Measurements from ENCODE around the gene SLC35A2.
A peak's percentile ranks its signal among the peaks of the same experiment; 100 is the strongest.

SLC35A2 gene

GRCh38 chrX:48927123-48927522, 15.7 kb upstream of the SLC35A2 start:
- DNase-seq: no peak

GRCh38 chrX:48924270-48924669, 12.8 kb upstream of the SLC35A2 start:
- DNase-seq: no peak

GRCh38 chrX:48923771-48924170, 12.3 kb upstream of the SLC35A2 start:
- DNase-seq: no peak

GRCh38 chrX:48920718-48921104, 9.3 kb upstream of the SLC35A2 start:
- DNase-seq: no peak

GRCh38 chrX:48919947-48920717, 8.7 kb upstream of the SLC35A2 start:
- no peak for DNase-seq

GRCh38 chrX:48919360-48919841, 8.0 kb upstream of the SLC35A2 start:
- DNase-seq: no peak

GRCh38 chrX:48918643-48919340, 7.3 kb upstream of the SLC35A2 start, which contains the start of gene PIM2:
TSS of gene PIM2 (minus strand) at chrX:48919024. CDS start at chrX:48918834, 190 bp downstream.
- peak; percentile 86 to 90 for DNase-seq

- DNase-seq: no peak
Measured at GRCh38 chrX:48918301-48918642, 6.8 kb upstream of the SLC35A2 start.

- peak; percentile 76 for DNase-seq
Measured at GRCh38 chrX:48917139-48918001, 5.9 kb upstream of the SLC35A2 start.

- no peak for DNase-seq
Measured at GRCh38 chrX:48914593-48915493, 3.4 kb upstream of the SLC35A2 start.

GRCh38 chrX:48913605-48914366, 2.3 kb upstream of the SLC35A2 start:
- no peak for DNase-seq

GRCh38 chrX:48910926-48911411, 477 bp downstream of the SLC35A2 start:
- no peak for DNase-seq

GRCh38 chrX:48909703-48910294, 1.6 kb downstream of the SLC35A2 start:
- no peak for DNase-seq

GRCh38 chrX:48908600-48908999, 2.8 kb downstream of the SLC35A2 start:
- DNase-seq: no peak

- DNase-seq: no peak
Measured at GRCh38 chrX:48905090-48905790, 6.2 kb downstream of the SLC35A2 start.

GRCh38 chrX:48904626-48905025, 6.8 kb downstream of the SLC35A2 start:
- no peak for DNase-seq

- no peak for DNase-seq
Measured at GRCh38 chrX:48904180-48904579, 7.3 kb downstream of the SLC35A2 start.

GRCh38 chrX:48903290-48903689, 8.2 kb downstream of the SLC35A2 start:
- DNase-seq: no peak

GRCh38 chrX:48902776-48903175, 8.7 kb downstream of the SLC35A2 start:
- no peak for DNase-seq

- DNase-seq: no peak
Measured at GRCh38 chrX:48902135-48902534, 9.3 kb downstream of the SLC35A2 start.

Data from SHP77 (cell line).